ENCODE data around the gene WDPCP. TPM values are rescaled to one million over a fixed set of nuclear protein-coding genes. Genes with fewer than 3 reads are reported as not detected.

The WDPCP gene
- total and polyA plus RNA-seq, 2 of the 8 experiments (the other 6 are each of a cell fraction or from before 2014, with no cell fraction given): 9.3 to 25.8 TPM

DNA sequence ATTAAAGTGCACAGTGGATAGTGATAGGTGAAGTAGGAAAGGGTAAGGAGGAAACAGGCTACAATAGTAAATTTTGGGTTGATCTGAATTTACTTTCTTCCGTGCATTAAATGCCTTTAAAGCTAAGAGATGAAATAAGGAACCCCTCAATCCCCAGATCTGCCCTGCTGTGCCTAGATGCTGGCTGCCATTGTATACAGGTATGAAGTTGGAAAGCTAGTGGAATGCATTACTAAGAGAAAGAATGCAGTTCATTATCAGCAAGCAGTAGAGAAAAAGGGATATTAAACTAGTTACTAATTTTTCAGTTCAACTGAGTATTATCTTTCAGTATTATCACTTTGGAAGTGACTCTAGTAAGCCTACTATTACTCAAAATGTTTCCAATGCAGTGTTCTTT lies 93.3 kb downstream of the WDPCP start (continued):
- TF ChIP-seq, protein P1, sequence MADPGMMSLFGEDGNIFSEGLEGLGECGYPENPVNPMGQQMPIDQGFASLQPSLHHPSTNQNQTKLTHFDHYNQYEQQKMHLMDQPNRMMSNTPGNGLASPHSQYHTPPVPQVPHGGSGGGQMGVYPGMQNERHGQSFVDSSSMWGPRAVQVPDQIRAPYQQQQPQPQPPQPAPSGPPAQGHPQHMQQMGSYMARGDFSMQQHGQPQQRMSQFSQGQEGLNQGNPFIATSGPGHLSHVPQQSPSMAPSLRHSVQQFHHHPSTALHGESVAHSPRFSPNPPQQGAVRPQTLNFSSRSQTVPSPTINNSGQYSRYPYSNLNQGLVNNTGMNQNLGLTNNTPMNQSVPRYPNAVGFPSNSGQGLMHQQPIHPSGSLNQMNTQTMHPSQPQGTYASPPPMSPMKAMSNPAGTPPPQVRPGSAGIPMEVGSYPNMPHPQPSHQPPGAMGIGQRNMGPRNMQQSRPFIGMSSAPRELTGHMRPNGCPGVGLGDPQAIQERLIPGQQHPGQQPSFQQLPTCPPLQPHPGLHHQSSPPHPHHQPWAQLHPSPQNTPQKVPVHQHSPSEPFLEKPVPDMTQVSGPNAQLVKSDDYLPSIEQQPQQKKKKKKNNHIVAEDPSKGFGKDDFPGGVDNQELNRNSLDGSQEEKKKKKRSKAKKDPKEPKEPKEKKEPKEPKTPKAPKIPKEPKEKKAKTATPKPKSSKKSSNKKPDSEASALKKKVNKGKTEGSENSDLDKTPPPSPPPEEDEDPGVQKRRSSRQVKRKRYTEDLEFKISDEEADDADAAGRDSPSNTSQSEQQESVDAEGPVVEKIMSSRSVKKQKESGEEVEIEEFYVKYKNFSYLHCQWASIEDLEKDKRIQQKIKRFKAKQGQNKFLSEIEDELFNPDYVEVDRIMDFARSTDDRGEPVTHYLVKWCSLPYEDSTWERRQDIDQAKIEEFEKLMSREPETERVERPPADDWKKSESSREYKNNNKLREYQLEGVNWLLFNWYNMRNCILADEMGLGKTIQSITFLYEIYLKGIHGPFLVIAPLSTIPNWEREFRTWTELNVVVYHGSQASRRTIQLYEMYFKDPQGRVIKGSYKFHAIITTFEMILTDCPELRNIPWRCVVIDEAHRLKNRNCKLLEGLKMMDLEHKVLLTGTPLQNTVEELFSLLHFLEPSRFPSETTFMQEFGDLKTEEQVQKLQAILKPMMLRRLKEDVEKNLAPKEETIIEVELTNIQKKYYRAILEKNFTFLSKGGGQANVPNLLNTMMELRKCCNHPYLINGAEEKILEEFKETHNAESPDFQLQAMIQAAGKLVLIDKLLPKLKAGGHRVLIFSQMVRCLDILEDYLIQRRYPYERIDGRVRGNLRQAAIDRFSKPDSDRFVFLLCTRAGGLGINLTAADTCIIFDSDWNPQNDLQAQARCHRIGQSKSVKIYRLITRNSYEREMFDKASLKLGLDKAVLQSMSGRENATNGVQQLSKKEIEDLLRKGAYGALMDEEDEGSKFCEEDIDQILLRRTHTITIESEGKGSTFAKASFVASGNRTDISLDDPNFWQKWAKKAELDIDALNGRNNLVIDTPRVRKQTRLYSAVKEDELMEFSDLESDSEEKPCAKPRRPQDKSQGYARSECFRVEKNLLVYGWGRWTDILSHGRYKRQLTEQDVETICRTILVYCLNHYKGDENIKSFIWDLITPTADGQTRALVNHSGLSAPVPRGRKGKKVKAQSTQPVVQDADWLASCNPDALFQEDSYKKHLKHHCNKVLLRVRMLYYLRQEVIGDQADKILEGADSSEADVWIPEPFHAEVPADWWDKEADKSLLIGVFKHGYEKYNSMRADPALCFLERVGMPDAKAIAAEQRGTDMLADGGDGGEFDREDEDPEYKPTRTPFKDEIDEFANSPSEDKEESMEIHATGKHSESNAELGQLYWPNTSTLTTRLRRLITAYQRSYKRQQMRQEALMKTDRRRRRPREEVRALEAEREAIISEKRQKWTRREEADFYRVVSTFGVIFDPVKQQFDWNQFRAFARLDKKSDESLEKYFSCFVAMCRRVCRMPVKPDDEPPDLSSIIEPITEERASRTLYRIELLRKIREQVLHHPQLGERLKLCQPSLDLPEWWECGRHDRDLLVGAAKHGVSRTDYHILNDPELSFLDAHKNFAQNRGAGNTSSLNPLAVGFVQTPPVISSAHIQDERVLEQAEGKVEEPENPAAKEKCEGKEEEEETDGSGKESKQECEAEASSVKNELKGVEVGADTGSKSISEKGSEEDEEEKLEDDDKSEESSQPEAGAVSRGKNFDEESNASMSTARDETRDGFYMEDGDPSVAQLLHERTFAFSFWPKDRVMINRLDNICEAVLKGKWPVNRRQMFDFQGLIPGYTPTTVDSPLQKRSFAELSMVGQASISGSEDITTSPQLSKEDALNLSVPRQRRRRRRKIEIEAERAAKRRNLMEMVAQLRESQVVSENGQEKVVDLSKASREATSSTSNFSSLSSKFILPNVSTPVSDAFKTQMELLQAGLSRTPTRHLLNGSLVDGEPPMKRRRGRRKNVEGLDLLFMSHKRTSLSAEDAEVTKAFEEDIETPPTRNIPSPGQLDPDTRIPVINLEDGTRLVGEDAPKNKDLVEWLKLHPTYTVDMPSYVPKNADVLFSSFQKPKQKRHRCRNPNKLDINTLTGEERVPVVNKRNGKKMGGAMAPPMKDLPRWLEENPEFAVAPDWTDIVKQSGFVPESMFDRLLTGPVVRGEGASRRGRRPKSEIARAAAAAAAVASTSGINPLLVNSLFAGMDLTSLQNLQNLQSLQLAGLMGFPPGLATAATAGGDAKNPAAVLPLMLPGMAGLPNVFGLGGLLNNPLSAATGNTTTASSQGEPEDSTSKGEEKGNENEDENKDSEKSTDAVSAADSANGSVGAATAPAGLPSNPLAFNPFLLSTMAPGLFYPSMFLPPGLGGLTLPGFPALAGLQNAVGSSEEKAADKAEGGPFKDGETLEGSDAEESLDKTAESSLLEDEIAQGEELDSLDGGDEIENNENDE (IDR thresholded peaks at IDR 0.05; ENCODE audit: insufficient replicate concordance, low read length): no peak
- TF ChIP-seq SP4 (IDR thresholded peaks at IDR 0.05; ENCODE audit: low read length) (no peak), BCL11A (IDR thresholded peaks at IDR 0.05; ENCODE audit: low read depth in 2 of 2, low read length in 2 of 2) (no peak), FOSL1 (IDR thresholded peaks at IDR 0.05; ENCODE audit: insufficient read depth, low read depth, low read length) (no peak), SIN3A (conservative IDR thresholded peaks at IDR 0.05 in 1 of 2, IDR thresholded peaks at IDR 0.05 in 1 of 2; ENCODE audit: low read depth in 1 of 2, low read length in 2 of 2) (no peak), JUN (IDR thresholded peaks at IDR 0.05; ENCODE audit: low read depth, low read length) (no peak), TAF7 (optimal IDR thresholded peaks at IDR 0.05; ENCODE audit: borderline replicate concordance, low read depth, low read length) (no peak), SP1 (IDR thresholded peaks at IDR 0.05; ENCODE audit: low read depth, low read length) (no peak), NANOG (IDR thresholded peaks at IDR 0.05; ENCODE audit: insufficient read depth, low read depth, low read length, poor library complexity, severe bottlenecking) (no peak), BACH1 (IDR thresholded peaks at IDR 0.05; ENCODE audit: low read length) (no peak), GTF2F1 (IDR thresholded peaks at IDR 0.05; ENCODE audit: borderline replicate concordance, low read depth, low read length) (no peak), GABPA (IDR thresholded peaks at IDR 0.05; ENCODE audit: borderline replicate concordance, insufficient read depth, low read length) (no peak)
